Measurements from ENCODE around the gene METTL9. TPM values are rescaled to one million over a fixed set of nuclear protein-coding genes. Genes with fewer than 3 reads are reported as not detected.
"Not testable (repeated sequence)": the region's sequence is repeated elsewhere in the genome, so short reads cannot be mapped to it uniquely, and the experiment has no call there.

The METTL9 gene
- polyA plus RNA-seq, 3 donors: 181 to 400 (median 373) TPM

DNA sequence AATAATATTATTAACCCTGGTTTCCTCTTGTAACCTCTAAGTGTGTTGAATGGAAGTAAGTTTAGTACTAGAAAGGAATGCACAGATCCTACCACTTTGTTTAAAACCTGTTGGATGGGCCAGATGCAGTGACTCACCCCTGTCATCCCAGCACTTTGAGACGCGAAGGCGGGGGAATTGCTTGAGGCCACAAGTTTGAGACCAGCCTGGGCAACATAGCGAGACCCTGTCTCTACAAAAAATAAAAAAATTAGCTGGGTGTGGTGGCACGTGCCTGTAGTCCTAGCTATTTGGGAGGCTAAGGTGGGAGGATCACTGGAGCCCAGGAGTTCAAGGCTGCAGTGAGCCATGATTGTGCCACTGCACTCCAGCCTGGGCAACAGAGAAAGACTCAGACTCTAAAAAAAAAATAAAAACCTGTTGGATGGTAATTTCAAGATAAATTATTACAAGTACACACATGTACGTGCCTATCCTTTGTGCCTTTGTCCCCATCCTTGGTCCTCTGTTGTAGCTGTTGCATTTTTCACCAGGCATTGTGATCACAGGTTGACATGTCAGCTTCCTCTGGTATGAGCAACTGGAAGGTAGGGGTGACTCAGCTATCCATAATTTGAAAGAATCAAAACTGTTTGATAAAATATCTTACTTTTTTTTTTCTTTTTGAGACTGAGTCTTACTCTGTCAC is 30.7 kb upstream of the METTL9 start:
- H3K9ac ChIP-seq (ENCODE audit: insufficient read depth, low read length, poor library complexity, severe bottlenecking): no peak overlapping the region
- peaks cover 6 to 9% of the 10 kb centered on the region in 2 donors for H3K4me1 ChIP-seq (ENCODE audit: control insufficient read depth in 1 of 2, insufficient read depth in 2 of 2, low read length in 2 of 2)
- Mint-ChIP-seq H3K27ac (no peak overlapping the region), H3K27me3 (ENCODE audit: low read depth in 3 of 3) (peaks cover 0 to 10% (median 4%) of the 10 kb centered on the region in 3 donors), H3K36me3 (no peaks in the 10 kb centered on the region), H3K9me3 (no peaks in the 10 kb centered on the region), H3K4me3 (no peak overlapping the region), H3K4me1 (peaks cover 10% of the 10 kb centered on the region)
- no peak overlapping the region for H2AFZ ChIP-seq (ENCODE audit: insufficient read depth, low read depth, low read length, poor library complexity, severe bottlenecking)
- no peak for DNase-seq
- H3K27me3 ChIP-seq (ENCODE audit: control insufficient read depth in 2 of 2, insufficient read depth in 2 of 2, low read length in 2 of 2): no peaks in the 10 kb centered on the region
- no peaks in the 10 kb centered on the region for H3K9me3 ChIP-seq (replicated peaks in 1 of 2; ENCODE audit: control insufficient read depth in 1 of 2, insufficient read depth in 1 of 2, low read length in 2 of 2)
- H3K4me3 ChIP-seq (replicated peaks in 1 of 3; ENCODE audit: low read depth in 2 of 3, low read length in 3 of 3): no peak overlapping the region
- no peaks in the 10 kb centered on the region for H3K36me3 ChIP-seq (replicated peaks in 1 of 2; ENCODE audit: control insufficient read depth in 1 of 2, insufficient read depth in 2 of 2, low read length in 2 of 2)
- TF ChIP-seq, protein P1, sequence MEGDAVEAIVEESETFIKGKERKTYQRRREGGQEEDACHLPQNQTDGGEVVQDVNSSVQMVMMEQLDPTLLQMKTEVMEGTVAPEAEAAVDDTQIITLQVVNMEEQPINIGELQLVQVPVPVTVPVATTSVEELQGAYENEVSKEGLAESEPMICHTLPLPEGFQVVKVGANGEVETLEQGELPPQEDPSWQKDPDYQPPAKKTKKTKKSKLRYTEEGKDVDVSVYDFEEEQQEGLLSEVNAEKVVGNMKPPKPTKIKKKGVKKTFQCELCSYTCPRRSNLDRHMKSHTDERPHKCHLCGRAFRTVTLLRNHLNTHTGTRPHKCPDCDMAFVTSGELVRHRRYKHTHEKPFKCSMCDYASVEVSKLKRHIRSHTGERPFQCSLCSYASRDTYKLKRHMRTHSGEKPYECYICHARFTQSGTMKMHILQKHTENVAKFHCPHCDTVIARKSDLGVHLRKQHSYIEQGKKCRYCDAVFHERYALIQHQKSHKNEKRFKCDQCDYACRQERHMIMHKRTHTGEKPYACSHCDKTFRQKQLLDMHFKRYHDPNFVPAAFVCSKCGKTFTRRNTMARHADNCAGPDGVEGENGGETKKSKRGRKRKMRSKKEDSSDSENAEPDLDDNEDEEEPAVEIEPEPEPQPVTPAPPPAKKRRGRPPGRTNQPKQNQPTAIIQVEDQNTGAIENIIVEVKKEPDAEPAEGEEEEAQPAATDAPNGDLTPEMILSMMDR (IDR thresholded peaks at IDR 0.05): no peak
- no peak overlapping the region for H3K27ac ChIP-seq (ENCODE audit: low read depth in 1 of 2, low read length in 2 of 2)
- no peaks in the 10 kb centered on the region for H4K20me1 ChIP-seq (ENCODE audit: insufficient read depth, low read length)
- H3K4me2 ChIP-seq (replicated peaks; ENCODE audit: extremely low read depth, low read length, poor library complexity, severe bottlenecking): no peak overlapping the region
- intact Hi-C loops (cut with micrococcal nuclease): loop anchor here in 1 of 2 donors (5.0 kb wide), 1 partner anchor 1064 kb away; no protein-coding TSS in a partner anchor
- WGBS (ENCODE audit: insufficient coverage): 96% methylated on average over 6 of the region's 6 CpGs
- no peaks in the 10 kb centered on the region for H3K79me2 ChIP-seq (ENCODE audit: insufficient read depth, low read length)

DNA sequence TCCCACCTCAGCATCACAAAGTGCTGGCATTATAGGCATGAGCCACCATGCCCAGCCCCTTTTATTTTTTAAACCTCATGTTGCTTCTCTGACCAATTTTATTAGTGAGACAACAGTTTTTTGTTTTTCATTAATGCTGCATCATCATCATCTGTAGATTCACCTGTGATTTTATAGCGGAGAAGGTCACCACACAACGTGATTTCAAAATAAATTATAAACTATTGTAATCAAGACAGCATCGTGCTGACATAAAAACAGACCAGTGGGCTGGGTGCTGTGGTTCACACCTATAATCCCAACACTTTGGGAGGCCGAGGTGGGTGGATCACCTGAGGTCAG is 28.7 kb upstream of the METTL9 start:
- H3K9me3 Mint-ChIP-seq: no peaks in the 10 kb centered on the region
- Histone ChIP-seq H4K20me1 (ENCODE audit: insufficient read depth, low read length) (no peaks in the 10 kb centered on the region), H3K4me2 (replicated peaks; ENCODE audit: extremely low read depth, low read length, poor library complexity, severe bottlenecking) (no peak overlapping the region), H3K9me3 (replicated peaks in 1 of 2; ENCODE audit: control insufficient read depth in 1 of 2, insufficient read depth in 1 of 2, low read length in 2 of 2) (no peaks in the 10 kb centered on the region), H3K4me1 (ENCODE audit: control insufficient read depth in 1 of 2, insufficient read depth in 2 of 2, low read length in 2 of 2) (peaks cover 4 to 5% of the 10 kb centered on the region in 2 donors), H3K27me3 (ENCODE audit: control insufficient read depth in 2 of 2, insufficient read depth in 2 of 2, low read length in 2 of 2) (no peaks in the 10 kb centered on the region), H3K4me3 (replicated peaks in 1 of 3; ENCODE audit: low read depth in 2 of 3, low read length in 3 of 3) (no peak overlapping the region), H3K27ac (ENCODE audit: low read depth in 1 of 2, low read length in 2 of 2) (no peak overlapping the region), H2AFZ (ENCODE audit: insufficient read depth, low read depth, low read length, poor library complexity, severe bottlenecking) (no peak overlapping the region), H3K9ac (ENCODE audit: insufficient read depth, low read length, poor library complexity, severe bottlenecking) (no peak overlapping the region), H3K79me2 (ENCODE audit: insufficient read depth, low read length) (no peaks in the 10 kb centered on the region), H3K36me3 (replicated peaks in 1 of 2; ENCODE audit: control insufficient read depth in 1 of 2, insufficient read depth in 2 of 2, low read length in 2 of 2) (no peaks in the 10 kb centered on the region)
- peaks cover 0 to 5% (median 4%) of the 10 kb centered on the region in 3 donors for H3K27me3 Mint-ChIP-seq (ENCODE audit: low read depth in 3 of 3)
- peaks cover 5% of the 10 kb centered on the region for H3K4me1 Mint-ChIP-seq
- no peaks in the 10 kb centered on the region for H3K36me3 Mint-ChIP-seq
- TF ChIP-seq, protein P1 (IDR thresholded peaks at IDR 0.05): no peak
- intact Hi-C loops (cut with micrococcal nuclease): loop anchor here in 1 of 2 donors (10.0 kb wide), 1 partner anchor 376 kb away; no protein-coding TSS in a partner anchor
- no CpG with 5 or more reads among the region's 4 CpGs for WGBS (ENCODE audit: insufficient coverage)
- DNase-seq: no peak
- no peak overlapping the region for H3K27ac Mint-ChIP-seq
- H3K4me3 Mint-ChIP-seq: no peak overlapping the region

DNA sequence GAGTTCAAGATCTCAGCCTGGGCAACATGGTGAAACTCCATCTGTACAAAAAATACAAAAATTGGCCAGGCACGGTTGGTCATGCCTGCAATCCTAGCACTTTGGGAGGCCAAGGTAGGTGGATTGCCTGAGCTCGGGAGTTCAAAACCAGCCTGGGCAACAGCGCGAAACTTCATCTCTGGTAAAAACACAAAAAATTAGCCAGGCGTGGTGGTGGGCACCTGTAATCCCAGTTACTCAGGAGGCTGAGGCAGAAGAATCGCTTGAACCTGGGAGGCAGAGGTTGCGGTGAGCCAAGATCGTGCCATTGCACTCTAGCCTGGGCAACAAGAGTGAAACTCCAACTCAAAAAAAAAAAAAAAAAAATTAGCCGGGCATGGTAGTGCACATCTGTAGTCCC is 25.9 kb upstream of the METTL9 start:
- not testable (repeated sequence) for H3K4me3 ChIP-seq (replicated peaks in 1 of 3; ENCODE audit: low read depth in 2 of 3, low read length in 3 of 3); H3K79me2 ChIP-seq (ENCODE audit: insufficient read depth, low read length); H3K4me1 Mint-ChIP-seq; H3K9me3 ChIP-seq (replicated peaks in 1 of 2; ENCODE audit: control insufficient read depth in 1 of 2, insufficient read depth in 1 of 2, low read length in 2 of 2); H2AFZ ChIP-seq (ENCODE audit: insufficient read depth, low read depth, low read length, poor library complexity, severe bottlenecking); H3K36me3 ChIP-seq (replicated peaks in 1 of 2; ENCODE audit: control insufficient read depth in 1 of 2, insufficient read depth in 2 of 2, low read length in 2 of 2); H4K20me1 ChIP-seq (ENCODE audit: insufficient read depth, low read length); H3K27ac ChIP-seq (ENCODE audit: low read depth in 1 of 2, low read length in 2 of 2); H3K27ac Mint-ChIP-seq; H3K36me3 Mint-ChIP-seq; H3K9me3 Mint-ChIP-seq; DNase-seq; H3K4me2 ChIP-seq (replicated peaks; ENCODE audit: extremely low read depth, low read length, poor library complexity, severe bottlenecking); H3K9ac ChIP-seq (ENCODE audit: insufficient read depth, low read length, poor library complexity, severe bottlenecking); H3K27me3 ChIP-seq (ENCODE audit: control insufficient read depth in 2 of 2, insufficient read depth in 2 of 2, low read length in 2 of 2); H3K4me1 ChIP-seq (ENCODE audit: control insufficient read depth in 1 of 2, insufficient read depth in 2 of 2, low read length in 2 of 2); H3K4me3 Mint-ChIP-seq
- intact Hi-C loops (cut with micrococcal nuclease): loop anchor here in 1 of 2 donors (10.0 kb wide), 1 partner anchor 379 kb away; no protein-coding TSS in a partner anchor
- 95% methylated on average over 8 of the region's 9 CpGs for WGBS (ENCODE audit: insufficient coverage)
- peaks cover 11% of the 10 kb centered on the region in 3 donors for H3K27me3 Mint-ChIP-seq (ENCODE audit: low read depth in 3 of 3)

Measured in CD14-positive monocyte (primary cell).